Pancreas (tissue), 10 donors: ENCODE measurements around the gene PTPN11. TPM values are rescaled to one million over a fixed set of nuclear protein-coding genes. Genes with fewer than 3 reads are reported as not detected.
"Not testable (repeated sequence)": the region's sequence is repeated elsewhere in the genome, so short reads cannot be mapped to it uniquely, and the experiment has no call there.

Experiments
- ATAC-seq, 4 donors: fragments of 200-7000 bp; cut with Tn5 transposase; one replicate each; pipeline versions ENCODE4 v1.8.0 to v1.9.1; 2020; ENCODE audit warnings: mild to moderate bottlenecking in 4 of 4, moderate library complexity in 4 of 4
- DNase-seq, 6 donors: peaks; one replicate each; pipeline ENCODE4 v3.0.0-alpha.2; 2020
- FAIRE-seq: peaks from 2 replicates; lab custom pipeline; 2012; peaks lifted over from hg19 to GRCh38; lab: Jason Lieb, UNC
- H3K27ac ChIP-seq, 4 donors: fragments of 200-600 bp; sonication (generic); 1 replicate in 3 of 4; 2 replicates in 1 of 4; pipeline versions ENCODE4 v1.5.0 to v1.8.0; 2020
- H3K27me3 ChIP-seq, 4 donors: fragments of 200-600 bp; one replicate each; pipeline ENCODE4 v1.8.0; 2021
- H3K36me3 ChIP-seq, 3 donors: fragments of 200-600 bp; sonication (generic) in 1 of 3; one replicate each; pipeline versions ENCODE4 v1.5.0 to v1.8.0; 2020 to 2021
- H3K4me1 ChIP-seq, 3 donors: fragments of 200-600 bp; one replicate each; pipeline ENCODE4 v1.8.0; 2021
- H3K4me3 ChIP-seq, 4 donors: fragments of 200-600 bp; sonication (generic) in 2 of 4; one replicate each; pipeline versions ENCODE4 v1.5.0 to v1.8.0; 2020 to 2021
- H3K9me3 ChIP-seq, 4 donors: fragments of 200-600 bp; one replicate each; pipeline ENCODE4 v1.8.0; 2021
- CTCF ChIP-seq, 4 donors: fragments of 200-600 bp; sonication (generic) in 3 of 4; IDR thresholded peaks; one replicate each; pipeline versions ENCODE4 v1.5.0 to v1.8.0; 2021; ENCODE audit warnings: antibody characterized with exemption in 4 of 4
- WGBS, 2 donors: extraction: QIAGEN DNeasy Blood & Tissue Kit; methylation state at CpG; one replicate each; pipeline ENCODE4 v1.1.7; 2013; 5-methylcytosine and 5-hydroxymethylcytosine counted together
- intact Hi-C, 3 donors: fragments of 100-400 bp; cut with DNase I; formaldehyde crosslinking; loops; one replicate each; pipeline versions ENCODE4 v1.11.1 to v1.14.2; 2022
- polyA plus RNA-seq, 2 donors: library from polyadenylated mRNA; stranded (reverse); fragments of 200-250 nt; gene quantifications; one replicate each; pipeline ENCODE4 v1.2.3, GENCODE V29; 2013
- total RNA-seq, 6 donors: library from RNA; stranded (reverse); fragmentation: NEBNext Ultra II Directional in 4 of 6; extraction: Animal tissue kit (Norgen Biotek cat#: 25700) in 4 of 6; gene quantifications; one replicate each; pipeline versions ENCODE4 v1.2.1 to v1.2.4, GENCODE V29; 2021 to 2023
- donor health status: healthy with polysubstance abuse.
- donor health status: DM: no; HTN: no; CAD: no; lungs with moderate emphysema.
- donor health status: DM: no; HTN: no; CAD: no.
- donor health status: control.
- donor health status: control.
- donor health status: Bipolar disorder and iron deficiency.
- donor health status: DM: yes; HTN: yes; CAD: no.
- donor health status: DM: no; HTN: no; CAD: no.
- donor health status: DM: no; HTN: no; CAD: no.
- donor health status: DM: yes; HTN: yes; CAD: no.

The PTPN11 gene
- total and polyA plus RNA-seq, 8 donors: 12.4 to 51.1 (median 32.7) TPM

DNA sequence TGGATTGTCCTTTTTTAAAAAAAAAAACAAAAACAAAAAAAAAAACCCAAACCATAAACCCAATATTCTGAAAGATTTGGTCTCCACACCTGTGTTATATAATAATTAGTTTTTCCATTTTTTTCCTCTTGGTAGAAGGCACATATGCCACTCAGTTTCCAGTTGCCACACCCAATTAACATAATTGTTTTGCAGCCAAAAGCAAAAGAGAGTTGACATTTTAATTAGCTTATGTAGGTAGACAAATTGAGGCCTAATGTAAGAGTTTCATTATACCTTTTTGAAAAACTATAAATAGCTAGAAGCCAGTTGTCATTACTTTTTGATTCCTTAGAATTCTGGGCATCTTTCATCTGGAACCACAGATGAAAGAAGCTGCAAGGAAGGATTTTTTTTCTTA, 21.0 kb downstream of the PTPN11 start:
- Histone ChIP-seq H3K27me3 (no peaks in the 10 kb centered on the region), H3K4me3 (no peak overlapping the region), H3K9me3 (no peaks in the 10 kb centered on the region), H3K36me3 (no peaks in the 10 kb centered on the region), H3K27ac (no peak overlapping the region), H3K4me1 (no peaks in the 10 kb centered on the region)
- FAIRE-seq (no peak), DNase-seq (no peak), ATAC-seq (no peak)
- intact Hi-C loops: no loop called here
- TF ChIP-seq CTCF (IDR thresholded peaks at IDR 0.05): no peak

DNA sequence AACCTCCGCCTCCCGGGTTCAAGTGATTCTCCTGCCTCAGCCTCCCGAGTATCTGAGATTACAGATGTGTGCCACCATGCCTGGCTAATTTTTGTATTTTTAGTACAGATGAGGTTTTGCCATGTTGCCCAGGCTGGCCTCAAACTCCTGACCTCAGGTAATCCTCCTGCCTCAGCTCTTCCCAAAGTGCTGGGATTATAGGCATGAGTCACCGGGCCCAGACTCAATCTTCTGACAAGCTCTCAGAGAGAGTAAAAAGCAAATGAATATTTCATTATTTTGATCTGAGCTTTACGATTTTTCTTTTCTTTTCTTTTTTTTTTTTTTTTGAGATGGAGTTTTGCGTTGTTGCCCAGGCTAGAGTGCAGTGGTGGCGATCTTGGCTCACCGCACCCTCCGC, 21.9 kb downstream of the PTPN11 start:
- H3K4me3 ChIP-seq, DNase-seq, intact Hi-C loops, H3K27ac ChIP-seq, FAIRE-seq, ATAC-seq, H3K27me3 ChIP-seq, H3K36me3 ChIP-seq, H3K4me1 ChIP-seq, H3K9me3 ChIP-seq: not testable (repeated sequence)
- 97 to 98% methylated on average over 9 of the region's 9 CpGs for WGBS, 2 donors

DNA sequence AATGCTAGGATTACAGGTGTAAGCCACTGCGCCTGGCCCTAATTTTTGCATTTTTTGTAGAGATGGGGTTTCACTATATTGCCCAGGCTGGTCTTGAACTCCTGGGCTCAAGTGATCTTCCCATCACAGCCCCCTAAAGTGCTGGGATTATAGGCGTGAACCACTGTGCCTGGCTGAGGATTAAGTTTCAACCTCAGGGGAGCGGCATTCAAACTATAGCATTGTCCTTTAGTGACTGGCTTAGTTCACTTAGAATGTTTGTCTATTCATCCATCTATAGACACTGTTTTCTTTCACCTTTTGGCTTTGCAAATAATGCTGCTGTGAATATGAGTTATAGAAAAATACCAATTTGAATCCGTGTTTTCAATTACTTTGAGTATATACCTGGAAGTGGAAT, 25.2 kb downstream of the PTPN11 start:
- no peak for TF ChIP-seq CTCF (IDR thresholded peaks at IDR 0.05)
- FAIRE-seq: no peak
- Histone ChIP-seq H3K9me3 (no peaks in the 10 kb centered on the region), H3K4me3 (no peak overlapping the region), H3K27me3 (no peaks in the 10 kb centered on the region), H3K36me3 (no peaks in the 10 kb centered on the region), H3K27ac (no peak overlapping the region), H3K4me1 (no peaks in the 10 kb centered on the region)
- WGBS, 2 donors: 98 to 100% methylated on average over 4 of the region's 4 CpGs
- intact Hi-C loops: no loop called here
- ATAC-seq: no peak
- DNase-seq: no peak

GRCh38 chr12:112446008-112446725, 27.4 kb downstream of the PTPN11 start:
- H3K27me3 ChIP-seq: no peaks in the 10 kb centered on the region
- H3K4me3 ChIP-seq: no peak overlapping the region
- FAIRE-seq: no peak
- H3K36me3 ChIP-seq: peaks cover 0 to 8% (median 0%) of the 10 kb centered on the region in 3 donors
- no peak for TF ChIP-seq CTCF (IDR thresholded peaks at IDR 0.05)
- no peaks in the 10 kb centered on the region for H3K9me3 ChIP-seq
- intact Hi-C loops: no loop called here
- 79 to 83% methylated on average over 3 of the region's 3 CpGs for WGBS, 2 donors
- DNase-seq: no peak
- no peaks in the 10 kb centered on the region for H3K4me1 ChIP-seq
- no peak for ATAC-seq
- H3K27ac ChIP-seq: no peak overlapping the region

- Histone ChIP-seq H3K4me3 (no peak overlapping the region), H3K27ac (no peak overlapping the region), H3K27me3 (no peaks in the 10 kb centered on the region), H3K4me1 (no peaks in the 10 kb centered on the region), H3K9me3 (no peaks in the 10 kb centered on the region), H3K36me3 (peaks cover 0 to 8% (median 0%) of the 10 kb centered on the region in 3 donors)
- intact Hi-C loops: no loop called here
- TF ChIP-seq CTCF (IDR thresholded peaks at IDR 0.05): no peak
- no peak for FAIRE-seq
- ATAC-seq: no peak
- WGBS, 2 donors: 86 to 92% methylated on average over 3 of the region's 3 CpGs
- DNase-seq: no peak
These were observed 28.4 kb downstream of the PTPN11 start for GRCh38 chr12:112447106-112447505.

DNA sequence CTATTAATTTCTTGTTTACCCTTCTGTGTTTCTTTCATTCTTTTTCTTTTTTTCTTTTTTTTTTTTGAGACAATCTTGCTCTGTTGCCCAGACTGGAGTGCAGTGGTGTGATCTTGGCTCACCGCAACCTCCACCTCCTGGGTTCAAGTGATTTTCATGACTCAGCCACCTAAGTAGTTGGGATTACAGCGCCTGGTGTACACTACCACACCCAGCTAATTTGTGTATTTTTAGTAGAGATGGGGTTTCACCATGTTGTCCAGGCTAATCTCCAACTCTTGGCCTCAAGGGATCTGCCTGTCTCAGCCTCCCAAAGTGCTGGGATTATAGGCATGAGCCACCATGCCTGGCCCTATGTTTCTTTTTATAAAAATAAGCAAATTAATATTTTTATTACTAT, 29.4 kb downstream of the PTPN11 start:
- WGBS, 2 donors: 91 to 94% methylated on average over 2 of the region's 2 CpGs
- FAIRE-seq, H3K4me1 ChIP-seq, H3K4me3 ChIP-seq, H3K27me3 ChIP-seq, H3K9me3 ChIP-seq, DNase-seq, intact Hi-C loops, ATAC-seq, H3K27ac ChIP-seq: not testable (repeated sequence)
- peaks cover 0 to 11% (median 0%) of the 10 kb centered on the region in 3 donors for H3K36me3 ChIP-seq
